Inferior parietal cortex (tissue), 1 donor: ENCODE data around the gene PAX7.

ENCODE experiments used
- DNase-seq: peaks from one replicate; pipeline ENCODE4 v3.0.0-alpha.2; 2016; ENCODE audit errors: extremely low spot score

PAX7 gene

DNA sequence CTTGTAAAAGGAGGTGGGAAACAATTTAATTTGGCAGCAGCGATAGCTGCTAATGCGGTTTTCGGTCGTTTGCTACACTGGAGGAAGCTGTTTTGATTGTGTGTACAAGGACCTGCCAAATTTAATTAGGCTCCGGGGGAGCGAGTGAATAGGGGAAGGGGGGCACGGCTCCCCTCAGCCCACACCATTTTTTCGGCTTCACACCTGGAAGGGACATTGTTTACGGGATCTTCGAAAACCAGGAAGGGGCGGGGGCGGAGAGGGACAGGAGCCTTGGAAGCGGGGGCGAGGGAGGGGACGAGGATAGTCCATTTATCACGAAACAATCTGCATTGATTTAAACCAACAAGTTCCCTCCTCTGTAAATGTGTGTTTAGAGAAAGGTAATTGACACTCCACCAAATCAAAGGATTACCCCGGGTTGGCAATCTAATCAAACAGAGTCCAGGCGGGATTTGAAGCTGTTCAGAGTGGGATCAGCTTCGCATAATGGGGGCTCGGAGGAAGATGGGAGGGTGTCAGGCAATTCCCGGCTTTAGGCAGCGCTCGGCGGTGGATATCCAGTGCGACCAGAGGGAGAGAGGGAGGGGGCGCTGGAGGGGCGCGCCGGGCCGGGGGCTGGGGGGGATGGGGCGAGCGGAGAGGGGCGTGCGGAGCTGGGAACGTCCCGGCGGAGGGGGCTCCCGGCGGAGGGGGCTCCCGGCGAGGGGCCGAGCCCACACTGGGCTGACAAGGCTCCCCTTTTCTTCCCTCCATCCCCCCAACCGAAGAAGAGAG is 9.8 kb downstream of the PAX7 start:
- no peak for DNase-seq

GRCh38 chr1:18641005-18641941 is 10.6 kb downstream of the PAX7 start:
- no peak for DNase-seq

DNA sequence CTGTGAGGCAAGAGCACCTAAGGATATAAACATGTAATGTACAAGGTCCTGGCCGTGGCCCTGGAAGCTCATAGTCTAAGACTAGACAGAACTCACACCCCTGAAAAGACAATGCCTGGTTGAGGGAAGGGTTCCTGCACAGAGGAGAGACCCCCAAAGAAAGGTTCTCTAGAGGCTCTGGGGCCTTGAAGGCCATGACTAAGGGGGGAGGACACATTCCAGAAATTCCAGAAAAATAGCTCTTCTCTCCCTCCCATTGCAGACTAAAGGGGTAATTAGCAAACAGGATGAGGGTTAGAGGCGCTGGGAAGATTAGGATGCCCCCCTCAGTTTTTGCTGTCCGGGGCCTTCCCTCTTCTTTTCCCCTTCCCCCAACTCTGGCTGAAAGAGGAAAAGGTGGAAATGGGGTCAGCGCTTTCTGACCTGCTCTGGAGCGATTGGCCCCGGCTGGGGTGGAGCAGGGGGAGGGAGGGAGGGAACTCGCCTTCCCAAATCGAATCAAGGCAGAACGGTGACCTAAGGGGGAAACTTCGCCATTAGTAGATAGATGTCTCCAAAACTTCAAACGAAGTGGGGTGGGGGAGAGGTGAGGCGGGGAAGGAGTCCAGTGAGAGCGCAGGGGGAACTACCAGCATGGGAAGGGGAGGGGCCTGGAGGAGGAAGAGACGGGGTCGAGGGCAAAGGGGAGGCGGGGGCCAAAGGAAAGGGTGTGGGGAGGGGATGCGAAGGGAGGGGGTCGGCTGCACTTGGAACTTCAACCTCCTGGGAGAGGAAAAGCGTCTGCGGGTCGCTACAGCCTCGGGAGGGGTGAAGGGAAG is 11.8 kb downstream of the PAX7 start:
- DNase-seq = no peak

DNA sequence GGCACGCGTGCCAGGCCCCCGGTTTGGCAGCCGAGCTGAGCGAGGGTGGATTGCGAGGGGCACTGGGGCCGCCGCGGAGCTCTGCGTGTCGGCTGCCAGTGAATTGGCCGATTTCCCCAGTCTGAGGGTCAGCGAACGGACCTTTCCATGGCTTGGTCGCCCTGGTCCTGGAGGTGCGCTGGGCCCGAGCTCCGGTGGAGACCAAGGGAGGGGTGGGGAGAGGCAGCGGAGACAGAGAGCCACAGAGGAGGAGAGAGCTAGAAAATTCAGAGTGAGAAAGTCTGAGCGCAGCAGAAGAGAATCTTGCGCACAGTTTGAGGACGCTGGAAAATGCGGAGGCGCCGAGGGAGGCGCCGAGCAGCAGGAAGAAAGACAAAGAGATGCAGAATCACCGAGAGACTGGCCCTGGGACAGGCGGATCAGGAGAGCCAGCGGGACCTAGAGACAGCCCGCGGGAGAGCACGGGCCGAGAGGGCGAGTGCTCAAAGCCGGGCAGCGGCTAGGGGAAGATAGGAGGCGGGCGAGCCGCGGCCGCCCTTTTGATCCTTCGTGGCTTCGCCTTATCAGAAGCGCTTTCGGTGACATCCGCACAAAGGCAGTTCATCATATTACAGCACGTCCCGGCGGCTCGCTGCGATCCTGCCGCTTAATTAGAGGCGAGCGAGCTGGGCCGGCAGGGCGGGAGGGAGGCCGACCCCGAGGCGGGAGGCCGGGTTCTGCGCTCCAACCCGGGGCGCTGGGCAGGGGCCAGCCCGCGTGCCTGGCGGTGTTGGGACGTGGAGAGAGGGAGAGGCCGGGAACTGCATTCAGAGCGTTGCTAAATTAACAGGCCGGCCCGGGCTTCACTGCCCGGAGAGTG is 12.7 kb downstream of the PAX7 start:
- DNase-seq = no peak

GRCh38 chr1:18644013-18644399 is 13.4 kb downstream of the PAX7 start:
- no peak for DNase-seq

- no peak for DNase-seq
These were observed 13.8 kb downstream of the PAX7 start for GRCh38 chr1:18644446-18644845.

- DNase-seq = no peak
These were observed 14.5 kb downstream of the PAX7 start for GRCh38 chr1:18644973-18645746.

DNA sequence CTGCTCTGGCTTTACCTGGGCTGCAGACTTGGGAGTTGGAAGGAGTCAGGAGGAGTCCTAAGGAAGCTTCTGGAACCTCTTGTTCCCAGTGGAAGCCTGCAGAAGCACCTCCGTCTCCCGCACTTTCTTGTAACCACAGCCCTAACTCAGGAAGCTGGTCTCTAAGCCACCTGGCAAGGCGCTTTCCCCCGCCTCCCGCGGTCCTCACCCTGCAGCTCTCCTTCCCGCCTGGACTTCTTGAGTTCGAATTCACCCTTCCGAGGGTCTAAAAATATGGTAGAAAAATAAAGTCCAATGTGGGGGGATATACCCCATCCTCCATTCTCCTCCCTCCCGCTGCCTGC is 15.1 kb downstream of the PAX7 start:
- DNase-seq = no peak

GRCh38 chr1:18646091-18646785 is 15.6 kb downstream of the PAX7 start:
- DNase-seq = no peak

DNA sequence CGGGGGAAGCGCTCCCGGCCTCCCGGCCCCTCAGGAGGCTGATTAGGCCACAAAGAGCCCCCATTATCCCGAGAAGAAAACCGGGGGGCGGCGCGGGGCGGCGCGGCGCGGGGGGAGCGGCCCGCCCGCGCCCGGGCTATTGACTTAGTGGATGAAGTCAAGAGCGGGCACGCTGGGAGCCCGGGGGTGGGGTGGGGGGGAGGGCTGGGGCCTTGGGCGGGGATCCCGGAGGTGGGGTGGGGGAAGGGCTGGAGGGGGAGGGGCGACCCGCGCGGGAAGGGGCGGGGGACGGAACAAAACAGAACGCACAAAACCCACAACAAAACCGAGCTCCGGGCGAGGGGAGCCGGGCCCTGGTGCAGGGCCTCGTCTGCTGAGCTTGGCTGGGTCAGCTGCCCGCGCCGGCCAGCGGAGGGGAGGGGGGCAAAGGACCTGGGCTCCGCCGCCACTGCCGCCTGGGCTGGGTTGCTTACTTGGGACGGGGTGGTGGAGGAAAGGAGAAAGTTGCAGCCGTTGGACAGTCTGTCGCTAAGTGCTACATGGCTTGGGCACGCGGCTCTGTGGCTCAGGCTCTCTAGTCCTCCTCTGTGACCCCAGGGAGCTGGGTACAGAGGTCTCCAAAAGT is 16.3 kb downstream of the PAX7 start:
- DNase-seq = no peak

DNA sequence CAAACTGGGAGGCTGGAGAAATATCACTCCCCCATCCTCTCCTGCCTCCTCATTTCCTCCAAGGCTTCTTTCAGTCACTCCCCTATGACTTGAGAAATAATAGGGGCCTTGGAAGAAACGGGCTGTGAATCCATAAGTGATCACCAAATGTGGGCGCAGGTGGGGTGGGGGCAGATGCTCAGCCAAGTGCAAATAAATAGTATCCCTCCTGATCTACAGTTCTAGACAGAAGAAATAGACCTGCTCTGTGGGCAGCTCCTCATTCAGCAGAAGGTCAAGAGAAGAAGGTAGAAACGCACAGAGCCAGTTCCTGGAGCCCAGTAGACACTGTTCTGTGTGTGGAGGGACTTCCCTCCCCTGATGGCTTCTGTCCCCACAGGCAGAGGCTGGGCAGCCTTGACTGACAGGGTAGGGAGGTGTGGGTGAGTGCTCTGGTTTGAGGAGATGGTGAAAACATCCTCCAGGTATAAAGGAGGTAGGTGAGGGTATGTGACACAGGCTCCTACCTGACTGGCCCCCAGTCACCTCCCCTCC is 17.1 kb downstream of the PAX7 start:
- DNase-seq = no peak

DNA sequence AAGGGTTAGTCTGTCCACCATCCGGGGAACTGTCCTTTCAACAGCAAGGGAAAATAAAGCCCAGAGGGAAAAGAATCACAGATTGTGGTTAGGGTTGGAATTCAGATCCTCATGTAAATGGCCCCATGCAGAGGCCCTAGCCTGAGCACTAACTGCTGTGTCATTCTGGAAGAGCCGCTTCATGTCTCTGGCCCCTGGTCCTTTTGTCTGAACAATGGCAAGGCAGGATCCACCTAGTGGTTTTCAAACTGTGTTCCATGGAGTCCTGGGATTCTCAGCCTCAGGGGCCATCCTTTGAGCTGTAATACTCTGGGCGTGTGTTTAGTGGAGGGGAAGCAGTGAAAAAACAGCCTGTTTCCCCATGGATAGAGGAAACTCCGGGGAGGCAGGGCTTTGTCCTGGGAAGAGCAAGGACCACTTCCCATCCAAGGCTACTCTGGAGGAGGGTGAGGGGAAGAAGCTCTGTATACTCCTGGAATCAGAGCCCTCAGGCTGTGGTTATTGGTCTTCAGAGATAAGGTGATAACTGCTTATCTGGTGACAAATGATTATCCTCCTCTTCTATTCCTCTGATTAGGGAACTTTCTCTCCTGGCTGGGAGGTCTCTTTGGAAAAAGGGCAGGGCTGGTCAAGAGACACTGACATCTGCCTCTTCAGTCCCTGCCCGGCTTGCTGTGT is 19.2 kb downstream of the PAX7 start:
- DNase-seq = no peak

DNA sequence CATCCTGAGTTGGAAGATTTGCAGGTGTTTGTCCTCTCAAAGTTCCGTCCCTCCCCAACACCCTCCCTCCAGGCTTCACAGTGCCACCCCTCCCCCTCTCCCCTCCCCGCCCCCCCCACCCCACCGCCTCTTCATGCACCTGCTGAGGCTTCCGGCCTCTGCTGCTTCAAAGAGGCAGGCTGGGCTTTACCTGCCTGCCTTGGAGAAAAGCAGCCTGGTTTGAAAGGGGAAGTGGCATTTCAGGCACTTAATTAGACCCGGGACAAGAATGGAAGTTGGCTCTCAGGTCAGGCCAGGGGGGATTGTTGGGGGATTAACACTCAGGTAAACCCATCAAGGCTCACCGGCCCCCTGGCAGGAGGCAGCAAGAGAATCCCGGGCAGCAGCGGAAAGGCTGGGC is 21.1 kb downstream of the PAX7 start:
- no peak for DNase-seq

GRCh38 chr1:18652791-18653190 is 22.1 kb downstream of the PAX7 start:
- no peak for DNase-seq

- no peak for DNase-seq
These were observed 22.7 kb downstream of the PAX7 start for GRCh38 chr1:18653367-18653766.

DNA sequence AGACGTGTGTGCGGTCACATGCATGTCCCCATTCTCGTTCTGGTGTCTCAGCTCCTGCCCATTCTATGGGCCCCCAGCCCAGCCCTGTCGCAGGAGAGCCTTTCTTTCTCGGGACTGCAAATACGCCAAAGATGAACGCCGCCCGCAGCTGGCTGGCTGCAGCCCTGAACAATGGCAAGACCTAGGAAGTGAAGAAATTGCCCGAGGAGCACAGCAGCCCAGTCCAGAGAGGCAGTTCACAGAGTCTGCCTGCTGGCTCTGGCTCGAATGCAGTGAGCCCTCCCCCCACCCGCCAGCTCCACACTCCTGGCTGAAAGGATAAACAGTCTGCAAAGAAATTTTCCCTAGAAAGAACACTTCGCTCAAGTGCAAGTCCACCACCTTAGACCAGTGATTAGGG is 23.3 kb downstream of the PAX7 start:
- DNase-seq = no peak

DNA sequence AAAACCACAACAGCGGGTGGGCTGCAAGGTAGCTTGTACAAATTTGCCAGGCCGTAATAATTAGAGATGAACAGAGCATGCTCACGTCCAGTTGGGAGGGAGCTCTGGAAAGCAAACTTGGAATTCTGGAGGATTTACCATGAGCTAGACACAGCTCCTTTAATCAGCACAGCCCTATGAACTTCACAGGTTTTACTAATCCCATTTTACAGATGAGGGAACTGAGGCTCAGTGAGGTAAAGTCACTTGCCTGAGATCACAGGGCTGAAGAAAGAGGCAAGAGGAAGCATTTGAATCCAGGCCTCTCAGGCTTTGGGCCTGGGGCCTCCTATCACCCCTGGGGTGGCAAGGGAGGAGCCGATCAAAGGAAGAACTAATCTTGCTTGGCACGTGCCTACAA is 24.0 kb downstream of the PAX7 start:
- DNase-seq = no peak

DNA sequence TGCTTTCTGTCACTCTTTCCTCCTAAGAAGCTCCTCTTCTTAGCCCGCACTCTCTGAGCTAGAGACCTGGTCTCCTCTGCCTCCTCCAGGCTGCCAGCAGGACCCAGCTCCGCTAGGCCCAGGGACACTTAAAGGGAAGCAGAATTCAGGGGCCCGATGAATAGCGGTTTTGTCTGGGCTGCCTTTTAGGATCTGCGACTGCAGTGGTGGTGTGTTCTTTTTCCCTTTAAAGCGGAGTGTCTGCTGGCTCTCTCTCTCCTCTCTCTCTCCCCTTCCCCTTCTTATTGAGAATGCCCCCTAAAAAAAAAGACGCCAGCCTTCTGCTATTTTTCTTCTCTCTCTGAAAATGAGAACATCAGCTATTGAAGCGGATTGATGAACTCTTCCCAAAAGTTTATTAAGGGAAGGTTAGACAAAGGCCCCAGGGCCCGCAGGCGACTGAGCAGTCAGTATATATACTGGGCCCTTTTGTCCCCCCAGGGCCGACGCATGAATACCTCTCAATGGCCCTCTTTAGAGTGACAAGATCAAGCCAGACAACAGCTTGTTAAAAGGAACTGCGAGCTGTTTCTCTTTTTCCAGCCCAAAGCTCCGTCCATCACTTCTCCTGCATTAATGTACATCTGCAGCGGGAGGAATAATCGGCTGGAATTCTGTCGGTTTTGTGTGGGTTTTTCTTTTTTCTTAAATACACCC is 27.0 kb downstream of the PAX7 start:
- no peak for DNase-seq
